ENCODE data around the gene QARS1. TPM values are rescaled to one million over a fixed set of nuclear protein-coding genes. Genes with fewer than 3 reads are reported as not detected.

The QARS1 gene
- total and polyA plus RNA-seq, 2 of the 8 experiments (the other 6 are each of a cell fraction or from before 2014, with no cell fraction given) = 353 to 581 TPM

DNA sequence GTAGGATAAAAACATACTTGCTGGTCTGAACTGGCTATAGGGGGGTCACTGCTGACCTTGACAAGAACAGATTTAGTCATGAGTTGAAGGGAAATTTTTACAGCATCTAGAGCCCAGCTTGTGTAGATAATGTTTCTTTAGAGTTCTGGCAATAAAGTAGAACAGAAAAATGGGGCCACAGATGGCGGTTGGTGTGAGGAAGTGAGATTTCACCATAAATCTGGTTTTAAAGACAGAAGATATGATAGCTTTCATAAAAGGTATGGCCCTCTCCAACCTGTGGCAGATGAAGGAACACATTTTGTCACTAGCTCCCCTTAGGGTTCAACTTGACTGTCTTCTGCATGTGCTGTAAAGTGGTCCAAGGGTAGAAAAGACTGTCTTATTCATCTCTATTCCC is 51.0 kb downstream of the QARS1 start:
- FAIRE-seq = no peak
- Histone ChIP-seq H3K9ac (replicated peaks in 1 of 4; ENCODE audit: extremely low read depth in 1 of 4, low read depth in 3 of 4, low read length in 3 of 4) (no peak overlapping the region), H2BK5ac (ENCODE audit: low read depth, low read length) (no peak overlapping the region), H3K4me1 (replicated peaks in 1 of 4; ENCODE audit: control insufficient read depth in 3 of 4, insufficient read depth in 4 of 4, low read length in 3 of 4) (no peaks in the 10 kb centered on the region), H3K27ac (ENCODE audit: low read depth, low read length) (no peak overlapping the region), H3K27me3 (replicated peaks in 1 of 4; ENCODE audit: control insufficient read depth in 3 of 4, extremely low read depth in 1 of 4, insufficient read depth in 3 of 4, low read length in 3 of 4) (no peaks in the 10 kb centered on the region; a peak in 1 of 7 replicates), H3K23ac (ENCODE audit: insufficient read length) (no peak overlapping the region), H2BK20ac (ENCODE audit: low read length) (no peak overlapping the region), H3K79me2 (ENCODE audit: control insufficient read depth in 1 of 2, insufficient read depth in 2 of 2, low read length in 2 of 2) (peaks cover 0 to 17% of the 10 kb centered on the region in 2 experiments; a peak in 2 of 4 replicates), H2BK12ac (ENCODE audit: low read depth, low read length) (no peak overlapping the region), H3K56ac (replicated peaks; ENCODE audit: insufficient read length, low read depth, low read length) (no peak overlapping the region), H3K4ac (replicated peaks; ENCODE audit: insufficient read length, low read depth, low read length) (no peak overlapping the region), H3K4me2 (ENCODE audit: insufficient read depth in 1 of 2, low read depth in 2 of 2, low read length in 2 of 2) (no peak overlapping the region), H2AK5ac (ENCODE audit: low read depth, low read length) (no peak overlapping the region), H3K18ac (ENCODE audit: extremely low read depth, low read length) (no peak overlapping the region), H3K4me3 (ENCODE audit: extremely low read depth in 1 of 4, insufficient read depth in 2 of 4, low read depth in 3 of 4, low read length in 4 of 4) (no peak overlapping the region), H3K79me1 (ENCODE audit: low read depth, low read length) (peaks cover 12% of the 10 kb centered on the region), H4K5ac (ENCODE audit: insufficient read length, low read depth, low read length) (no peak overlapping the region), H2BK15ac (ENCODE audit: low read length) (no peak overlapping the region), H3K23me2 (ENCODE audit: low read depth, low read length) (no peaks in the 10 kb centered on the region), H3K14ac (ENCODE audit: insufficient read length) (no peak overlapping the region), H4K91ac (replicated peaks; ENCODE audit: insufficient read length, low read length) (no peak overlapping the region), H2AFZ (ENCODE audit: low read length) (no peak overlapping the region), H4K8ac (ENCODE audit: extremely low read depth, insufficient read depth, low read length) (no peak overlapping the region), H3K9me3 (ENCODE audit: insufficient read depth in 2 of 2, low read depth in 1 of 2, low read length in 1 of 2) (no peaks in the 10 kb centered on the region), H2BK120ac (replicated peaks; ENCODE audit: low read depth, low read length) (no peak overlapping the region), H3K36me3 (ENCODE audit: control insufficient read depth in 2 of 4, insufficient read depth in 4 of 4, low read length in 3 of 4) (peaks cover 32 to 57% (median 46%) of the 10 kb centered on the region in 4 experiments), H4K20me1 (replicated peaks in 1 of 2; ENCODE audit: control insufficient read depth in 1 of 2, insufficient read depth in 2 of 2, low read length in 2 of 2) (peaks cover 0 to 11% of the 10 kb centered on the region in 2 experiments)
- WGBS, 2 experiments (ENCODE audit: extremely low coverage in 1 of 2, insufficient coverage in 1 of 2, insufficient read length in 1 of 2, insufficient replicate concordance in 2 of 2, low coverage in 1 of 2, low lambda C conversion rate in 2 of 2, missing lambda C conversion rate in 1 of 2) = 94% methylated on average over 1 of the region's 1 CpG; no CpG with 5 or more reads in 1 of the 2 experiments
- ChIA-PET CTCF (ENCODE audit: partially characterized antibody) (no interaction called here), POLR2A (ENCODE audit: partially characterized antibody) (interaction anchor here (0.5 to 1.2 kb wide), 3 partner anchors 10 to 275 kb away, joined by 3 read pairs; partner anchors contain the start of gene QRICH1)
- DNase-seq (ENCODE audit: low read depth in 1 of 2, low spot score in 2 of 2) = no peak
- TF ChIP-seq KDM4A (IDR thresholded peaks at IDR 0.05; ENCODE audit: low read depth, low read length, severe bottlenecking) = no peak
- no peak for TF ChIP-seq CREB1 (IDR thresholded peaks at IDR 0.05)
- TF ChIP-seq MAFK (IDR thresholded peaks at IDR 0.05; ENCODE audit: low read depth, low read length) = no peak

Data from H1 (cell line).